Caco-2 (cell line): ENCODE results near the gene SLC44A5. TPM values are rescaled to one million over a fixed set of nuclear protein-coding genes. Genes with fewer than 3 reads are reported as not detected.
"Not testable (repeated sequence)": the region's sequence is repeated elsewhere in the genome, so short reads cannot be mapped to it uniquely, and the experiment has no call there.

Source experiments
- BruUV-seq: library from RNA; stranded (reverse); fragments of 400-500 nt; replicated peaks from 2 replicates; lab custom pipeline; 2021; lab: Mats Ljungman, UMichigan
- CTCF ChIA-PET: fragments of 300-600 bp; sonication (Branson Sonifier 250); formaldehyde crosslinking; loops from one replicate; lab custom pipeline; 2022; ENCODE audit warnings: antibody characterized with exemption; lab: Charles Lee
- POLR2A ChIA-PET: fragments of 300-600 bp; sonication (Branson Sonifier 250); formaldehyde crosslinking; loops from one replicate; lab custom pipeline; 2022; ENCODE audit warnings: antibody characterized with exemption; lab: Charles Lee
- DNase-seq, 2 experiments: peaks; one replicate each; pipeline versions ENCODE4 v3.0.0 to v3.0.0-alpha.2; 2020 to 2022
- H3K27me3 ChIP-seq: replicated peaks from 2 replicates; pipeline ENCODE4 v1.6.0; 2011; ENCODE audit warnings: low read length; ENCODE audit not compliant: control insufficient read depth, insufficient read depth
- H3K36me3 ChIP-seq: 2 replicates; pipeline ENCODE4 v1.5.1; 2011; ENCODE audit warnings: low read length; ENCODE audit not compliant: control insufficient read depth, insufficient read depth
- H3K4me1 ChIP-seq: fragments of 250-450 bp; sonication (Bioruptor Pico); 2 replicates; pipeline ENCODE4 v1.5.1; 2020; ENCODE audit warnings: mild to moderate bottlenecking
- H3K4me3 ChIP-seq: 2 replicates; pipeline ENCODE4 v1.5.1; 2011; ENCODE audit warnings: low read depth, mild to moderate bottlenecking, control low read depth, low read length
- H3K9me3 ChIP-seq: fragments of 250-450 bp; sonication (Bioruptor Pico); 2 replicates; pipeline ENCODE4 v1.5.1; 2020; ENCODE audit warnings: mild to moderate bottlenecking, moderate library complexity
- H3K27ac Mint-ChIP-seq: one replicate; pipeline ENCODE4 v1.8.0; 2022; ENCODE audit warnings: mixed read lengths; ENCODE audit not compliant: unreplicated experiment
- H3K27me3 Mint-ChIP-seq: one replicate; pipeline ENCODE4 v1.8.0; 2022; ENCODE audit warnings: mixed read lengths; ENCODE audit not compliant: insufficient read depth, unreplicated experiment
- H3K36me3 Mint-ChIP-seq: one replicate; pipeline ENCODE4 v1.8.0; 2022; ENCODE audit warnings: mild to moderate bottlenecking, mixed read lengths; ENCODE audit not compliant: insufficient read depth, unreplicated experiment
- H3K4me1 Mint-ChIP-seq: one replicate; pipeline ENCODE4 v1.8.0; 2022; ENCODE audit warnings: low read depth, mixed read lengths; ENCODE audit not compliant: unreplicated experiment
- H3K4me3 Mint-ChIP-seq: one replicate; pipeline ENCODE4 v1.8.0; 2022; ENCODE audit warnings: mild to moderate bottlenecking, moderate library complexity, mixed read lengths; ENCODE audit not compliant: unreplicated experiment
- H3K9me3 Mint-ChIP-seq: one replicate; pipeline ENCODE4 v1.8.0; 2022; ENCODE audit warnings: mixed read lengths; ENCODE audit not compliant: unreplicated experiment
- CTCF ChIP-seq, 2 experiments: fragments of 200-600 bp in 1 of 2; IDR thresholded peaks; 1 replicate in 1 of 2; 2 replicates in 1 of 2; pipeline versions ENCODE4 v1.5.1 to v1.8.0; 2011 to 2022; ENCODE audit warnings: antibody characterized with exemption in 1 of 2, control low read depth in 1 of 2, inconsistent platforms in 1 of 2, low read depth in 1 of 2, low read length in 1 of 2, mild to moderate bottlenecking in 1 of 2, moderate library complexity in 1 of 2; ENCODE audit not compliant: insufficient read depth in 1 of 2, severe bottlenecking in 1 of 2, unreplicated experiment in 1 of 2
- intact Hi-C: fragments of 100-400 bp; cut with micrococcal nuclease; formaldehyde crosslinking; loops from one replicate; pipeline ENCODE4 v1.10.0; 2022; ENCODE audit not compliant: unreplicated experiment
- total RNA-seq: library from RNA; stranded (reverse); gene quantifications from 2 replicates; pipeline ENCODE4 v1.2.3, GENCODE V29; 2022

SLC44A5 gene
- total RNA-seq, 1 experiment from 2014 or later = 13.6 TPM

- POLR2A ChIA-PET = no interaction called here
- Histone ChIP-seq H3K27me3 (no peaks in the 10 kb centered on the region), H3K4me3 (no peak overlapping the region), H3K4me1 (no peaks in the 10 kb centered on the region), H3K36me3 (no peaks in the 10 kb centered on the region), H3K9me3 (no peaks in the 10 kb centered on the region)
- peaks cover 13% of the 10 kb centered on the region for H3K9me3 Mint-ChIP-seq
- intact Hi-C loops = no loop called here
- no peak for DNase-seq
- peaks cover 4% of the 10 kb centered on the region for H3K4me1 Mint-ChIP-seq
- no peak for TF ChIP-seq CTCF (IDR thresholded peaks at IDR 0.05; ENCODE audit: insufficient read depth in 1 of 2, low read depth in 1 of 2, low read length in 1 of 2, severe bottlenecking in 1 of 2, unreplicated experiment in 1 of 2)
- no TSS peak for BruUV-seq
- H3K27me3 Mint-ChIP-seq = no peaks in the 10 kb centered on the region
- no peak overlapping the region for H3K27ac Mint-ChIP-seq
- CTCF ChIA-PET = no interaction called here
- no peak overlapping the region for H3K4me3 Mint-ChIP-seq
- H3K36me3 Mint-ChIP-seq = no peaks in the 10 kb centered on the region
These were observed 218.6 kb downstream of the SLC44A5 start for GRCh38 chr1:75392278-75392677.

GRCh38 chr1:75375476-75376447, 235.2 kb downstream of the SLC44A5 start:
- H3K9me3 ChIP-seq, H3K36me3 ChIP-seq, H3K27me3 Mint-ChIP-seq, CTCF ChIA-PET, H3K9me3 Mint-ChIP-seq, H3K27me3 ChIP-seq, H3K4me1 Mint-ChIP-seq, H3K4me1 ChIP-seq, POLR2A ChIA-PET: not testable (repeated sequence)
- H3K4me3 ChIP-seq = peak overlapping the region; percentile 46
- peaks cover 15% of the 10 kb centered on the region for H3K36me3 Mint-ChIP-seq
- H3K27ac Mint-ChIP-seq = peak overlapping the region; percentile 97
- TSS peak; percentile 60 for BruUV-seq
- H3K4me3 Mint-ChIP-seq = peak overlapping the region; percentile 96
- peak; percentile 37 to 46 for DNase-seq
- intact Hi-C loops = loop anchor here (1.0 kb wide), 1 partner anchor 110 kb away; no protein-coding TSS in a partner anchor

- intact Hi-C loops = no loop called here
- peak overlapping the region; percentile 46; the same call in 1 of the 2 replicates for H3K4me3 ChIP-seq
- peaks cover 21% of the 10 kb centered on the region for H3K36me3 Mint-ChIP-seq
- ChIA-PET CTCF (no interaction called here), POLR2A (no interaction called here)
- H3K27me3 ChIP-seq = no peaks in the 10 kb centered on the region
- H3K9me3 ChIP-seq = no peaks in the 10 kb centered on the region
- no peaks in the 10 kb centered on the region for H3K4me1 ChIP-seq
- no peaks in the 10 kb centered on the region; the same call in 1 of the 2 replicates for H3K36me3 ChIP-seq
- no peaks in the 10 kb centered on the region for H3K4me1 Mint-ChIP-seq
- TF ChIP-seq CTCF (IDR thresholded peaks at IDR 0.05; ENCODE audit: insufficient read depth in 1 of 2, low read depth in 1 of 2, low read length in 1 of 2, severe bottlenecking in 1 of 2, unreplicated experiment in 1 of 2) = no peak
- no TSS peak for BruUV-seq
- H3K27me3 Mint-ChIP-seq = no peaks in the 10 kb centered on the region
- no peak overlapping the region for H3K27ac Mint-ChIP-seq
- DNase-seq = peak; percentile 9 to 33
- H3K9me3 Mint-ChIP-seq = no peaks in the 10 kb centered on the region
- peak overlapping the region; percentile 96 for H3K4me3 Mint-ChIP-seq
These were observed 237.3 kb downstream of the SLC44A5 start for GRCh38 chr1:75373542-75374159.
